SK-N-MC (cell line): Measurements from ENCODE around the gene PJA1.

Experiments used
- DNase-seq: peaks from one replicate; pipeline ENCODE4 v3.0.0-alpha.2; 2011; ENCODE audit warnings: low read depth, low spot score
- H3K27ac ChIP-seq: fragments of 200-600 bp; sonication (generic); 2 replicates; pipeline ENCODE4 v1.5.1; 2016; ENCODE audit warnings: mixed run types
- H3K36me3 ChIP-seq: fragments of 200-600 bp; sonication (generic); 2 replicates; pipeline ENCODE4 v1.6.1; 2017; ENCODE audit warnings: antibody characterized with exemption, low read length, mixed read lengths; ENCODE audit not compliant: insufficient read depth
- H3K4me3 ChIP-seq: fragments of 200-600 bp; sonication (generic); 2 replicates; pipeline ENCODE4 v1.5.1; 2016
- H3K9ac ChIP-seq: fragments of 200-600 bp; sonication (generic); 2 replicates; pipeline ENCODE4 v1.8.0; 2017; ENCODE audit warnings: mixed run types, mixed read lengths; ENCODE audit not compliant: insufficient read length
- H3K9me3 ChIP-seq: fragments of 200-600 bp; sonication (generic); 2 replicates; pipeline ENCODE4 v1.6.1; 2017; ENCODE audit warnings: low read depth, mild to moderate bottlenecking, antibody characterized with exemption, low read length, moderate library complexity, mixed read lengths
- EZH2 ChIP-seq: fragments of 200-600 bp; sonication (generic); IDR thresholded peaks from one replicate; pipeline ENCODE4 v1.6.1; 2017; ENCODE audit warnings: antibody characterized with exemption
- FOXP2 ChIP-seq: optimal IDR thresholded peaks from 2 replicates; pipeline ENCODE3; 2011; ENCODE audit warnings: mild to moderate bottlenecking, moderate library complexity; ENCODE audit not compliant: insufficient read depth; ENCODE audit errors: extremely low read length, control extremely low read depth
- POLR2AphosphoS5 ChIP-seq: IDR thresholded peaks from 2 replicates; pipeline ENCODE4 v1.6.1; 2012; ENCODE audit warnings: mild to moderate bottlenecking, low read depth, low read length, borderline replicate concordance

The PJA1 gene

GRCh38 chrX:69195810-69196209 lies 30.6 kb upstream of the PJA1 start:
- H3K4me3 ChIP-seq: no peak overlapping the region
- H3K36me3 ChIP-seq: no peaks in the 10 kb centered on the region
- DNase-seq: no peak
- TF ChIP-seq EZH2 (no peak), POLR2AphosphoS5 (no peak), FOXP2 (no peak)
- no peak overlapping the region for H3K9ac ChIP-seq
- no peak overlapping the region for H3K27ac ChIP-seq
- no peaks in the 10 kb centered on the region for H3K9me3 ChIP-seq

GRCh38 chrX:69195192-69195591 lies 29.9 kb upstream of the PJA1 start:
- no peak overlapping the region for H3K27ac ChIP-seq
- H3K4me3 ChIP-seq: no peak overlapping the region
- no peaks in the 10 kb centered on the region for H3K9me3 ChIP-seq
- TF ChIP-seq EZH2 (no peak), POLR2AphosphoS5 (no peak), FOXP2 (no peak)
- no peak for DNase-seq
- H3K36me3 ChIP-seq: no peaks in the 10 kb centered on the region
- H3K9ac ChIP-seq: no peak overlapping the region

- Histone ChIP-seq H3K9ac (no peak overlapping the region), H3K9me3 (no peaks in the 10 kb centered on the region), H3K27ac (no peak overlapping the region), H3K36me3 (no peaks in the 10 kb centered on the region), H3K4me3 (no peak overlapping the region)
- no peak for DNase-seq
- TF ChIP-seq FOXP2 (no peak), POLR2AphosphoS5 (no peak), EZH2 (no peak)
These were observed 27.4 kb upstream of the PJA1 start for GRCh38 chrX:69192603-69193002.

GRCh38 chrX:69189576-69190371 lies 24.5 kb upstream of the PJA1 start:
- no peaks in the 10 kb centered on the region for H3K36me3 ChIP-seq
- no peak for TF ChIP-seq FOXP2
- TF ChIP-seq POLR2AphosphoS5: no peak
- no peak for TF ChIP-seq EZH2
- DNase-seq: no peak
- no peak overlapping the region for H3K4me3 ChIP-seq
- no peak overlapping the region for H3K9ac ChIP-seq
- H3K9me3 ChIP-seq: no peaks in the 10 kb centered on the region
- no peak overlapping the region for H3K27ac ChIP-seq

- no peak overlapping the region for H3K9ac ChIP-seq
- no peaks in the 10 kb centered on the region for H3K9me3 ChIP-seq
- H3K4me3 ChIP-seq: no peak overlapping the region
- DNase-seq: no peak
- H3K36me3 ChIP-seq: no peaks in the 10 kb centered on the region
- TF ChIP-seq EZH2: no peak
- no peak for TF ChIP-seq POLR2AphosphoS5
- TF ChIP-seq FOXP2: no peak
- no peak overlapping the region for H3K27ac ChIP-seq
These were observed 21.4 kb upstream of the PJA1 start for GRCh38 chrX:69186651-69187050.

- no peak for DNase-seq
- no peak overlapping the region for H3K27ac ChIP-seq
- no peaks in the 10 kb centered on the region for H3K36me3 ChIP-seq
- TF ChIP-seq EZH2 (no peak), POLR2AphosphoS5 (no peak), FOXP2 (no peak)
- H3K9me3 ChIP-seq: no peaks in the 10 kb centered on the region
- H3K9ac ChIP-seq: no peak overlapping the region
- H3K4me3 ChIP-seq: no peak overlapping the region
These were observed 20.6 kb upstream of the PJA1 start for GRCh38 chrX:69185886-69186285.

GRCh38 chrX:69185141-69185540 lies 19.9 kb upstream of the PJA1 start:
- Histone ChIP-seq H3K4me3 (no peak overlapping the region), H3K36me3 (no peaks in the 10 kb centered on the region), H3K9me3 (no peaks in the 10 kb centered on the region), H3K27ac (no peak overlapping the region), H3K9ac (no peak overlapping the region)
- TF ChIP-seq POLR2AphosphoS5: no peak
- DNase-seq: no peak

GRCh38 chrX:69182818-69183380 lies 17.6 kb upstream of the PJA1 start:
- H3K9me3 ChIP-seq: no peaks in the 10 kb centered on the region
- no peaks in the 10 kb centered on the region for H3K36me3 ChIP-seq
- no peak for DNase-seq
- H3K27ac ChIP-seq: no peak overlapping the region
- TF ChIP-seq EZH2 (no peak), FOXP2 (no peak), POLR2AphosphoS5 (no peak)
- H3K4me3 ChIP-seq: no peak overlapping the region
- no peak overlapping the region for H3K9ac ChIP-seq

GRCh38 chrX:69179380-69179911 lies 14.2 kb upstream of the PJA1 start:
- no peak overlapping the region for H3K9ac ChIP-seq
- H3K27ac ChIP-seq: no peak overlapping the region
- DNase-seq: no peak
- no peaks in the 10 kb centered on the region for H3K36me3 ChIP-seq
- no peaks in the 10 kb centered on the region for H3K9me3 ChIP-seq
- H3K4me3 ChIP-seq: no peak overlapping the region
- TF ChIP-seq POLR2AphosphoS5 (no peak), EZH2 (no peak), FOXP2 (no peak)
